ENCODE measurements around the gene ZNF264. TPM values are rescaled to one million over a fixed set of nuclear protein-coding genes. Genes with fewer than 3 reads are reported as not detected.

The ZNF264 gene
- total RNA-seq, 4 donors from 2014 or later: 18.7 to 57.7 (median 23.3) TPM

DNA sequence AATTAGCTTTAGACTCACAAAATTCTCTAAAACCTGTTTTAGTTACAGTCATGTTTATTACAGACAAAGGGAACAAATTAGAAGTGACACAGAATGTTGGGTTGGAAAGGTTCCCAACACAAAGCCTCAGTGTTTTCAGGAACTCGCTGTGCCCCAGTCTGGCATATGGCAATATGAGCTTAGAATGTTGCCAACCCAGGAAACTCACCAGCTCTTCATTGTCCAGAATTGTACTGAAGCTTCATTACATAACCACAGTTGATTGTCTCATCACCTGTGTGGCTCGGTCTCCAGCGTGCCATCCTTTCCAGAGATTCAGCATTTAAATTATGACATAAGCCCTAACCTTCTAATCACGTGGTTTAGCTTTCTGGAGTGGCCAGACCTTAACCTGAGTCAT, 19.1 kb downstream of the ZNF264 start:
- H3K36me3 ChIP-seq: peaks cover 3 to 81% (median 5%) of the 10 kb centered on the region in 3 donors
- no peak overlapping the region for H3K27ac ChIP-seq
- no peak for DNase-seq
- H3K9me3 ChIP-seq: peaks cover 0 to 14% (median 0%) of the 10 kb centered on the region in 4 donors
- H3K4me1 ChIP-seq: no peaks in the 10 kb centered on the region
- H3K27me3 ChIP-seq: no peaks in the 10 kb centered on the region
- TF ChIP-seq, protein P1, sequence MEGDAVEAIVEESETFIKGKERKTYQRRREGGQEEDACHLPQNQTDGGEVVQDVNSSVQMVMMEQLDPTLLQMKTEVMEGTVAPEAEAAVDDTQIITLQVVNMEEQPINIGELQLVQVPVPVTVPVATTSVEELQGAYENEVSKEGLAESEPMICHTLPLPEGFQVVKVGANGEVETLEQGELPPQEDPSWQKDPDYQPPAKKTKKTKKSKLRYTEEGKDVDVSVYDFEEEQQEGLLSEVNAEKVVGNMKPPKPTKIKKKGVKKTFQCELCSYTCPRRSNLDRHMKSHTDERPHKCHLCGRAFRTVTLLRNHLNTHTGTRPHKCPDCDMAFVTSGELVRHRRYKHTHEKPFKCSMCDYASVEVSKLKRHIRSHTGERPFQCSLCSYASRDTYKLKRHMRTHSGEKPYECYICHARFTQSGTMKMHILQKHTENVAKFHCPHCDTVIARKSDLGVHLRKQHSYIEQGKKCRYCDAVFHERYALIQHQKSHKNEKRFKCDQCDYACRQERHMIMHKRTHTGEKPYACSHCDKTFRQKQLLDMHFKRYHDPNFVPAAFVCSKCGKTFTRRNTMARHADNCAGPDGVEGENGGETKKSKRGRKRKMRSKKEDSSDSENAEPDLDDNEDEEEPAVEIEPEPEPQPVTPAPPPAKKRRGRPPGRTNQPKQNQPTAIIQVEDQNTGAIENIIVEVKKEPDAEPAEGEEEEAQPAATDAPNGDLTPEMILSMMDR (IDR thresholded peaks at IDR 0.05): no peak
- TF ChIP-seq POLR2A (IDR thresholded peaks at IDR 0.05): no peak
- H3K4me3 ChIP-seq: no peak overlapping the region

DNA sequence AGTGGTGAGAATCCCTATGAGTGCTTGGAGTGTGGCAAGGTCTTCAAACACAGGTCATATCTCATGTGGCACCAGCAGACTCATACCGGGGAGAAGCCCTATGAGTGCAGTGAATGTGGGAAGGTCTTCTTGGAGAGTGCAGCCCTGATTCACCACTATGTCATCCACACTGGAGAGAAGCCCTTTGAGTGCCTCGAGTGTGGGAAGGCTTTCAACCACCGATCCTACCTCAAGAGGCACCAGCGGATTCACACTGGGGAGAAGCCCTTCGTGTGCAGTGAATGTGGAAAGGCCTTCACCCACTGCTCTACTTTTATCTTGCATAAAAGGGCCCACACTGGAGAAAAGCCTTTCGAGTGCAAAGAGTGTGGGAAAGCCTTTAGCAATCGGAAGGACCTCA, 20.8 kb downstream of the ZNF264 start:
- no peak for DNase-seq
- H3K27me3 ChIP-seq: no peaks in the 10 kb centered on the region
- H3K4me3 ChIP-seq: no peak overlapping the region
- no peak overlapping the region for H3K27ac ChIP-seq
- no peaks in the 10 kb centered on the region for H3K4me1 ChIP-seq
- peaks cover 0 to 80% (median 5%) of the 10 kb centered on the region in 3 donors for H3K36me3 ChIP-seq
- no peak for TF ChIP-seq POLR2A (IDR thresholded peaks at IDR 0.05)
- H3K9me3 ChIP-seq: peaks cover 0 to 19% (median 0%) of the 10 kb centered on the region in 4 donors

DNA sequence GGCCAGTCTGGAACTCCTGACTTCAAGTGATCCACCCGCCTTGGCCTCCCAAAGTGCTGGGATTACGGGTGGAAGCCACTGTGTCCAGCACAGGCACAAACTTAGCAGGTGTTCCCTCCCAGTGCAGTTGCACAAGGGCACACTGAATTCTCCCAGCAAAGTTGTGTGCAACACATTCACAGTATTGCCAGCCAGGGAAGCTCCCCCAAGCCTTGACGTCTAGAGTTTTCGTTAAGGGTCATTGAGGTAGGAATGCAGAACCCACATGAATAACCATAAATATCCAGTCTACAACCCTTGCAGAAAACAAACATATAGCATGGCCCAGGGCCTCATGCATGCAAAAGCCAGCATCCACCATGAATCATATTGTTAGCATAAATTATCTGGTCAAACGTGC, 36.2 kb downstream of the ZNF264 start:
- Histone ChIP-seq H3K36me3 (no peaks in the 10 kb centered on the region), H3K4me1 (no peaks in the 10 kb centered on the region), H3K27me3 (no peaks in the 10 kb centered on the region), H3K9me3 (no peaks in the 10 kb centered on the region), H3K4me3 (no peak overlapping the region), H3K27ac (no peak overlapping the region)
- TF ChIP-seq, protein P1 (IDR thresholded peaks at IDR 0.05): no peak
- no peak for TF ChIP-seq POLR2A (IDR thresholded peaks at IDR 0.05)
- peak in 1 of 3 donors; percentile 14 for DNase-seq

DNA sequence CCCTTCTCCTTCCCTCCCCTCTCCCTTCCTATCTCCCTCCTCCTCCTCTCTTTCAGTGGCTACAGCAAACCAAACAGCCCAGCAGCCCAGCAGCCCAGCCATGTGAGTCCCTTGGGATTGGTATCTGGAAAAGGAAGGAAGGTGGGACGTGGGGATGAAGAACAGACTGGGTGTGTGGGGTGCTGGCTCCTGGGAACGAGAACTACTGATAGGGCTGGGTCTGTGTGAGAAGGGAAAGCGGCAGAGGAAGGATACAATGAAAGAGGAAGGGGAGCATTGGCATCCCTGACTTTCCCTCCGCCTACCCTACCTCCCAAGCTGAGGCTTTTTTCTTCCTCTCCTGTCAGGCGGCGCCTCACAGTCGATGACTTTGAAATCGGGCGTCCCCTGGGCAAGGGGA, 40.4 kb downstream of the ZNF264 start:
- no peaks in the 10 kb centered on the region for H3K4me1 ChIP-seq
- no peak overlapping the region for H3K4me3 ChIP-seq
- no peaks in the 10 kb centered on the region for H3K27me3 ChIP-seq
- no peaks in the 10 kb centered on the region for H3K9me3 ChIP-seq
- DNase-seq: peak in 1 of 3 donors; percentile 30
- no peaks in the 10 kb centered on the region for H3K36me3 ChIP-seq
- no peak for TF ChIP-seq POLR2A (IDR thresholded peaks at IDR 0.05)
- TF ChIP-seq, protein P1 (IDR thresholded peaks at IDR 0.05): no peak
- no peak overlapping the region for H3K27ac ChIP-seq

DNA sequence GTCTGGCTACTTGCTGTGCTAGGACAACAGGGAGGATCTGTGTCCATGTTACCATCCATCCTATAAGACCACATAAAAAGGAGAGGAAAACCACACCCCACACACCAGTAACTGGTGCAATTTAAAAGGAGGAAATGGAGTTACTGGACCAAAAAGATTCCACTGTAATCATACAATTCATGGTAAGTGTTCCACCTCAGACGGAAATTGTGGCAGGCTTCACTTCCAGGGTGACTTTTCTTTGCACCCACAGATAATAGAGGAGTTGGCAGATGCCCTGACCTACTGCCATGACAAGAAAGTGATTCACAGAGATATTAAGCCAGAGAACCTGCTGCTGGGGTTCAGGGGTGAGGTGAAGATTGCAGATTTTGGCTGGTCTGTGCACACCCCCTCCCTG, 41.9 kb downstream of the ZNF264 start:
- no peak for DNase-seq
- Histone ChIP-seq H3K4me3 (no peak overlapping the region), H3K27ac (no peak overlapping the region), H3K4me1 (no peaks in the 10 kb centered on the region), H3K9me3 (no peaks in the 10 kb centered on the region), H3K27me3 (no peaks in the 10 kb centered on the region), H3K36me3 (no peaks in the 10 kb centered on the region)
- TF ChIP-seq POLR2A (IDR thresholded peaks at IDR 0.05): no peak
- TF ChIP-seq, protein P1 (IDR thresholded peaks at IDR 0.05): no peak

DNA sequence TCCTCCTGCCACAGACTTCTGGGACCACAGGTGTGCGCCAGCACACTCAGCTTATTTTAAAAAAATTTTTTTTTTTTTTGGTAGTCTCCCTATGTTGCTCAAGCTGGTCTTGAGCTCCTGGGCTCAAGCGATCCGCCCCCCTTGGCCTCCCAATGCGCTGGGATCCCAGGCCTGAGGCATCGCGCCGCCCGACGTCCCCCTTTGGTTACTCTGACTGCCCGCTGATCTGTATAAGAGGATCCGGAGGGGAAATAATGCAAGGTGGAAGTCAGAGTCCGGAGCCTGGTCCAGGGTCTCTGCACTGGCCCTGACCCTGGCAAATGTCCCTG, 48.6 kb downstream of the ZNF264 start:
- Histone ChIP-seq H3K4me3 (peak overlapping the region; percentile 73 to 88 (median 84)), H3K4me1 (peaks cover 0 to 15% (median 2%) of the 10 kb centered on the region in 4 donors), H3K27ac (peak overlapping the region; percentile 86 to 92 (median 90)), H3K36me3 (peaks cover 0 to 14% (median 0%) of the 10 kb centered on the region in 3 donors), H3K9me3 (no peaks in the 10 kb centered on the region), H3K27me3 (no peaks in the 10 kb centered on the region)
- DNase-seq: no peak
- TF ChIP-seq, protein P1 (IDR thresholded peaks at IDR 0.05): no peak
- no peak for TF ChIP-seq POLR2A (IDR thresholded peaks at IDR 0.05)

Measured in Peyer's patch (tissue), 4 donors.